GM19035 (cell line): Measurements from ENCODE around the gene VCAN.
A peak's percentile ranks its signal among the peaks of the same experiment; 100 is the strongest.

Experiments used
- ATAC-seq: cut with Tn5 transposase; IDR thresholded peaks from one replicate; pipeline ENCODE4 v1.9.1; 2021; ENCODE audit not compliant: unreplicated experiment

Gene VCAN

GRCh38 chr5:83562791-83563557 lies 91.4 kb downstream of the VCAN start:
- no peak for ATAC-seq

- no peak for ATAC-seq
Observed at GRCh38 chr5:83563631-83564030, 92.1 kb downstream of the VCAN start.

GRCh38 chr5:83564069-83564749 lies 92.7 kb downstream of the VCAN start:
- peak; percentile 82 for ATAC-seq

GRCh38 chr5:83567741-83568140 lies 96.2 kb downstream of the VCAN start:
- no peak for ATAC-seq

- ATAC-seq, result no peak
Observed at GRCh38 chr5:83568186-83568585, 96.6 kb downstream of the VCAN start.

- no peak for ATAC-seq
Observed at GRCh38 chr5:83570916-83571315, 99.4 kb downstream of the VCAN start.

- no peak for ATAC-seq
Observed at GRCh38 chr5:83572271-83572670, 100.7 kb downstream of the VCAN start.

GRCh38 chr5:83576341-83576740 lies 104.8 kb downstream of the VCAN start:
- ATAC-seq, result no peak

- no peak for ATAC-seq
Observed at GRCh38 chr5:83577036-83577636, 105.6 kb downstream of the VCAN start.

GRCh38 chr5:83583859-83584258 lies 112.3 kb downstream of the VCAN start:
- no peak for ATAC-seq

GRCh38 chr5:83586874-83587776 lies 115.6 kb downstream of the VCAN start:
- ATAC-seq, result no peak

- no peak for ATAC-seq
Observed at GRCh38 chr5:83589786-83590185, 118.2 kb downstream of the VCAN start.

GRCh38 chr5:83590966-83591365 lies 119.4 kb downstream of the VCAN start:
- no peak for ATAC-seq

GRCh38 chr5:83595217-83595616 lies 123.7 kb downstream of the VCAN start:
- ATAC-seq, result no peak

GRCh38 chr5:83608122-83608521 lies 136.6 kb downstream of the VCAN start:
- ATAC-seq, result no peak

- ATAC-seq, result no peak
Observed at GRCh38 chr5:83614841-83615240, 143.3 kb downstream of the VCAN start.

- ATAC-seq, result no peak
Observed at GRCh38 chr5:83628360-83628759, 156.8 kb downstream of the VCAN start.
